Measurements from ENCODE around the gene TOMM34.

- TF ChIP-seq POLR2AphosphoS5 (IDR thresholded peaks at IDR 0.05; ENCODE audit: low read depth, low read length) (no peak), JUND (IDR thresholded peaks at IDR 0.05) (no peak), CTCF (IDR thresholded peaks at IDR 0.05) (no peak), USF2 (IDR thresholded peaks at IDR 0.05; ENCODE audit: borderline replicate concordance, low read depth, low read length) (no peak)
These were observed 33.1 kb upstream of the TOMM34 start for GRCh38 chr20:44993343-44993742.

Data from SK-N-SH (cell line).